PC-9 (cell line): ENCODE results near the gene IGF2. TPM values are rescaled to one million over a fixed set of nuclear protein-coding genes. Genes with fewer than 3 reads are reported as not detected.
A peak's percentile ranks its signal among the peaks of the same experiment; 100 is the strongest.

Experiments
- BruUV-seq: library from RNA; stranded (reverse); fragments of 400-500 nt; replicated peaks from 2 replicates; lab custom pipeline; 2021; lab: Mats Ljungman, UMichigan
- CTCF ChIA-PET: fragments of 300-600 bp; sonication (Branson Sonifier 250); formaldehyde crosslinking; loops from one replicate; lab custom pipeline; 2022; ENCODE audit warnings: antibody characterized with exemption; lab: Charles Lee
- POLR2A ChIA-PET: fragments of 300-600 bp; sonication (Branson Sonifier 250); formaldehyde crosslinking; loops from one replicate; lab custom pipeline; 2022; ENCODE audit warnings: antibody characterized with exemption; ENCODE audit not compliant: unreplicated experiment; lab: Charles Lee
- DNase-seq, 2 experiments: peaks; one replicate each; pipeline versions ENCODE4 v3.0.0 to v3.0.0-alpha.2; 2015 to 2022; ENCODE audit warnings: mixed read lengths in 1 of 2
- H2AFZ ChIP-seq: fragments of 200-600 bp; sonication (generic); 2 replicates; pipeline ENCODE4 v1.8.1; 2017; ENCODE audit warnings: antibody characterized with exemption
- H3F3A ChIP-seq: fragments of 200-600 bp; sonication (generic); 2 replicates; pipeline ENCODE4 v1.8.1; 2017; ENCODE audit warnings: antibody characterized with exemption, mild to moderate bottlenecking, low read depth; ENCODE audit not compliant: insufficient read depth
- H3K27ac ChIP-seq: fragments of 200-600 bp; sonication (generic); 2 replicates; pipeline ENCODE4 v1.6.1; 2016; ENCODE audit warnings: mixed run types
- H3K27me3 ChIP-seq: fragments of 200-600 bp; sonication (generic); 2 replicates; pipeline ENCODE4 v1.6.1; 2016; ENCODE audit warnings: low read depth, mixed run types; ENCODE audit not compliant: insufficient read depth
- H3K36me3 ChIP-seq: fragments of 200-600 bp; sonication (generic); 2 replicates; pipeline ENCODE4 v1.6.1; 2016; ENCODE audit warnings: low read depth, mixed run types
- H3K4me1 ChIP-seq: fragments of 200-600 bp; sonication (generic); replicated peaks from 2 replicates; pipeline ENCODE4 v1.6.1; 2016; ENCODE audit warnings: mixed run types; ENCODE audit not compliant: insufficient read depth
- H3K4me2 ChIP-seq: fragments of 200-600 bp; sonication (generic); 2 replicates; pipeline ENCODE4 v1.6.1; 2017; ENCODE audit warnings: mixed run types
- H3K4me3 ChIP-seq: fragments of 200-600 bp; sonication (generic); 2 replicates; pipeline ENCODE4 v1.6.1; 2016; ENCODE audit warnings: mixed run types
- H3K79me2 ChIP-seq: fragments of 200-600 bp; sonication (generic); 2 replicates; pipeline ENCODE4 v1.6.1; 2017; ENCODE audit warnings: low read depth, mixed run types
- H3K9me2 ChIP-seq: fragments of 200-600 bp; sonication (generic); 2 replicates; pipeline ENCODE4 v1.8.1; 2017; ENCODE audit warnings: mild to moderate bottlenecking; ENCODE audit not compliant: insufficient read depth
- H3K9me3 ChIP-seq: fragments of 200-600 bp; sonication (generic); 2 replicates; pipeline ENCODE4 v1.8.1; 2016; ENCODE audit warnings: low read depth; ENCODE audit not compliant: insufficient read depth
- H4K20me1 ChIP-seq: fragments of 200-600 bp; sonication (generic); 2 replicates; pipeline ENCODE4 v1.8.1; 2017; ENCODE audit not compliant: insufficient read depth
- CTCF ChIP-seq: fragments of 200-600 bp; sonication (generic); conservative IDR thresholded peaks from 2 replicates; pipeline ENCODE4 v1.6.1; 2017; ENCODE audit warnings: mixed run types, antibody characterized with exemption, mild to moderate bottlenecking, moderate library complexity
- EZH2 ChIP-seq: fragments of 200-600 bp; sonication (generic); IDR thresholded peaks from 2 replicates; pipeline ENCODE4 v1.8.0; 2017; ENCODE audit warnings: antibody characterized with exemption, low read depth
- intact Hi-C: fragments of 100-400 bp; cut with micrococcal nuclease; formaldehyde crosslinking; loops from one replicate; pipeline ENCODE4 v1.10.0; 2022; ENCODE audit not compliant: unreplicated experiment
- total RNA-seq: library from RNA; stranded (reverse); gene quantifications from 2 replicates; pipeline ENCODE4 v1.2.3, GENCODE V29; 2021

The IGF2 gene
- total RNA-seq, 1 experiment from 2014 or later = 0.24 TPM

GRCh38 chr11:2169005-2169378 lies 29.8 kb upstream of the IGF2 start:
- intact Hi-C loops = loop anchor here (1.0 to 10.0 kb wide), 3 partner anchors 26 to 248 kb away; no protein-coding TSS in a partner anchor
- H2AFZ ChIP-seq = peak overlapping the region; percentile 55; the same call in 1 of the 2 replicates
- BruUV-seq = no TSS peak
- H3F3A ChIP-seq = peaks cover 11% of the 10 kb centered on the region; the same call in 1 of the 2 replicates
- H3K36me3 ChIP-seq = no peaks in the 10 kb centered on the region
- peak overlapping the region; percentile 33; the same call in 1 of the 2 replicates for H3K4me3 ChIP-seq
- H3K4me1 ChIP-seq = peaks cover 42% of the 10 kb centered on the region
- no peaks in the 10 kb centered on the region for H3K27me3 ChIP-seq
- POLR2A ChIA-PET = interaction anchor here (0.5 to 0.7 kb wide), 4 partner anchors 10 to 338 kb away, joined by 3 to 6 read pairs (median 4); no protein-coding TSS in a partner anchor
- no peak for TF ChIP-seq CTCF
- no peak for TF ChIP-seq EZH2
- no peaks in the 10 kb centered on the region for H3K9me2 ChIP-seq
- DNase-seq = peak; percentile 79 to 81
- no peaks in the 10 kb centered on the region for H3K79me2 ChIP-seq
- no peaks in the 10 kb centered on the region for H3K9me3 ChIP-seq
- H4K20me1 ChIP-seq = no peaks in the 10 kb centered on the region
- CTCF ChIA-PET = interaction anchor here (0.7 kb wide), 1 partner anchor 231 kb away, joined by 4 read pairs; the partner anchor contains the start of gene TSSC4
- H3K4me2 ChIP-seq = peak overlapping the region; percentile 72
- peak overlapping the region; percentile 97 for H3K27ac ChIP-seq

- Histone ChIP-seq H3K36me3 (no peaks in the 10 kb centered on the region), H3K4me2 (peak overlapping the region; percentile 72), H3K4me3 (no peak overlapping the region), H3K9me3 (no peaks in the 10 kb centered on the region), H3K4me1 (peaks cover 42% of the 10 kb centered on the region), H3K27ac (peak overlapping the region; percentile 97), H3K79me2 (no peaks in the 10 kb centered on the region), H4K20me1 (no peaks in the 10 kb centered on the region), H2AFZ (no peak overlapping the region), H3K27me3 (no peaks in the 10 kb centered on the region), H3K9me2 (no peaks in the 10 kb centered on the region), H3F3A (peaks cover 11% of the 10 kb centered on the region; the same call in 1 of the 2 replicates)
- no TSS peak for BruUV-seq
- TF ChIP-seq EZH2 = no peak
- TF ChIP-seq CTCF = no peak
- intact Hi-C loops = loop anchor here (1.0 to 10.0 kb wide), 3 partner anchors 27 to 249 kb away; no protein-coding TSS in a partner anchor
- ChIA-PET CTCF (no interaction called here), POLR2A (no interaction called here)
- peak in 1 of 2 experiments; percentile 74 for DNase-seq
Observed at GRCh38 chr11:2168286-2169004, 29.3 kb upstream of the IGF2 start.

- peak overlapping the region; percentile 46; the same call in 1 of the 2 replicates for H3K4me2 ChIP-seq
- no peak for TF ChIP-seq CTCF
- no peak for TF ChIP-seq EZH2
- no peaks in the 10 kb centered on the region for H3K36me3 ChIP-seq
- H3K9me2 ChIP-seq = no peaks in the 10 kb centered on the region
- no peaks in the 10 kb centered on the region for H3K27me3 ChIP-seq
- POLR2A ChIA-PET = no interaction called here
- no peaks in the 10 kb centered on the region for H3K79me2 ChIP-seq
- peak overlapping the region; percentile 97 for H3K27ac ChIP-seq
- intact Hi-C loops = loop anchor here (5.0 to 10.0 kb wide), 2 partner anchors 127 to 250 kb away; no protein-coding TSS in a partner anchor
- no TSS peak for BruUV-seq
- no peaks in the 10 kb centered on the region for H4K20me1 ChIP-seq
- H2AFZ ChIP-seq = no peak overlapping the region
- H3F3A ChIP-seq = peaks cover 11% of the 10 kb centered on the region; the same call in 1 of the 2 replicates
- DNase-seq = no peak
- H3K9me3 ChIP-seq = no peaks in the 10 kb centered on the region
- CTCF ChIA-PET = interaction anchor here (0.5 kb wide), 1 partner anchor 10 kb away, joined by 3 read pairs; no protein-coding TSS in a partner anchor
- H3K4me1 ChIP-seq = peaks cover 42% of the 10 kb centered on the region
- H3K4me3 ChIP-seq = no peak overlapping the region
Observed at GRCh38 chr11:2167141-2168045, 28.2 kb upstream of the IGF2 start.
